GM19238 (cell line): ENCODE results near the gene CCDC78.
"Not testable (repeated sequence)": the region's sequence is repeated elsewhere in the genome, so short reads cannot be mapped to it uniquely, and the experiment has no call there.

Experiments used
- DNase-seq: peaks from one replicate; pipeline ENCODE4 v3.0.0; 2011; ENCODE audit warnings: low spot score; ENCODE audit not compliant: insufficient read length

The CCDC78 gene

GRCh38 chr16:725041-725376 lies 1.2 kb downstream of the CCDC78 start:
- DNase-seq, result no peak

GRCh38 chr16:724188-725040 lies 1.8 kb downstream of the CCDC78 start:
- no peak for DNase-seq

GRCh38 chr16:723695-724094 lies 2.5 kb downstream of the CCDC78 start:
- no peak for DNase-seq

GRCh38 chr16:722835-723633 lies 3.2 kb downstream of the CCDC78 start:
- DNase-seq, result no peak

- DNase-seq, result no peak
These were observed 4.3 kb downstream of the CCDC78 start for GRCh38 chr16:721765-722540.

GRCh38 chr16:720990-721764 lies 5.1 kb downstream of the CCDC78 start, which contains the start of gene ANTKMT:
ANTKMT (plus strand) TSS chr16:721146; CDS start chr16:721275, 129 bp downstream.
- peak; percentile 99 for DNase-seq

- DNase-seq, result peak; percentile 82
These were observed 5.7 kb downstream of the CCDC78 start for GRCh38 chr16:720447-720989.

GRCh38 chr16:719815-720446 lies 6.3 kb downstream of the CCDC78 start:
- no peak for DNase-seq

- no peak for DNase-seq
These were observed 7.3 kb downstream of the CCDC78 start for GRCh38 chr16:718922-719321.

GRCh38 chr16:718389-718788 lies 7.9 kb downstream of the CCDC78 start:
- DNase-seq, result no peak

- DNase-seq, result no peak
These were observed 8.6 kb downstream of the CCDC78 start for GRCh38 chr16:717450-718245.

GRCh38 chr16:716768-717325 lies 9.4 kb downstream of the CCDC78 start:
- DNase-seq, result no peak

- DNase-seq, result no peak
These were observed 10.1 kb downstream of the CCDC78 start for GRCh38 chr16:716200-716568.

- DNase-seq, result no peak
These were observed 10.6 kb downstream of the CCDC78 start for GRCh38 chr16:715477-716199.

GRCh38 chr16:714558-715476 lies 11.4 kb downstream of the CCDC78 start, which contains the start of gene METRN:
METRN (plus strand) TSS chr16:715118; CDS start chr16:715290, 172 bp downstream.
- DNase-seq, result peak; percentile 98

GRCh38 chr16:714079-714478 lies 12.2 kb downstream of the CCDC78 start:
- no peak for DNase-seq

GRCh38 chr16:712740-713250 lies 13.4 kb downstream of the CCDC78 start:
- not testable (repeated sequence) for DNase-seq
